T-helper 17 cell (primary cell): ENCODE data around the gene CYB561D2. TPM values are rescaled to one million over a fixed set of nuclear protein-coding genes. Genes with fewer than 3 reads are reported as not detected.

Experiments
- ATAC-seq: fragments of 150-1000 bp; cut with Tn5 transposase; 2 replicates; pipeline ENCODE4 v1.10.0; 2021; ENCODE audit warnings: mild to moderate bottlenecking, moderate library complexity
- DNase-seq, 3 donors: peaks; one replicate each; pipeline versions ENCODE4 v3.0.0 to v3.0.0-alpha.2; 2020 to 2021
- H3K9me3 ChIP-seq: one replicate; pipeline ENCODE4 v1.7.0; 2013; ENCODE audit warnings: low read length, mild to moderate bottlenecking; ENCODE audit not compliant: control insufficient read depth, poor library complexity, severe bottlenecking
- H3K27ac Mint-ChIP-seq: one replicate; pipeline ENCODE4 v1.8.0; 2022; ENCODE audit warnings: mild to moderate bottlenecking, moderate library complexity, mixed read lengths
- H3K27me3 Mint-ChIP-seq: one replicate; pipeline ENCODE4 v1.8.0; 2022; ENCODE audit warnings: mixed read lengths
- H3K36me3 Mint-ChIP-seq: one replicate; pipeline ENCODE4 v1.8.0; 2022; ENCODE audit warnings: low read depth, mixed read lengths
- H3K4me1 Mint-ChIP-seq: one replicate; pipeline ENCODE4 v1.8.0; 2022; ENCODE audit warnings: mild to moderate bottlenecking, mixed read lengths
- H3K4me3 Mint-ChIP-seq: one replicate; pipeline ENCODE4 v1.8.0; 2022; ENCODE audit warnings: mild to moderate bottlenecking, moderate library complexity, mixed read lengths
- total RNA-seq, 4 donors: library from RNA in 2 of 4; stranded (reverse) in 2 of 4; gene quantifications; one replicate each; pipeline ENCODE4 v1.2.3 and lab custom pipeline; 2022 to 2026

CYB561D2 gene
- total RNA-seq, 2 donors from 2014 or later = 20.8 to 27.2 TPM

GRCh38 chr3:50319894-50320625 lies 30.6 kb upstream of the CYB561D2 start:
- H3K4me3 Mint-ChIP-seq = peak overlapping the region; percentile 89
- DNase-seq (no peak), ATAC-seq (no peak)
- H3K27ac Mint-ChIP-seq = peak overlapping the region; percentile 75
- no peaks in the 10 kb centered on the region for H3K36me3 Mint-ChIP-seq
- no peaks in the 10 kb centered on the region for H3K27me3 Mint-ChIP-seq
- no peaks in the 10 kb centered on the region for H3K9me3 ChIP-seq
- H3K4me1 Mint-ChIP-seq = peaks cover 38% of the 10 kb centered on the region

DNA sequence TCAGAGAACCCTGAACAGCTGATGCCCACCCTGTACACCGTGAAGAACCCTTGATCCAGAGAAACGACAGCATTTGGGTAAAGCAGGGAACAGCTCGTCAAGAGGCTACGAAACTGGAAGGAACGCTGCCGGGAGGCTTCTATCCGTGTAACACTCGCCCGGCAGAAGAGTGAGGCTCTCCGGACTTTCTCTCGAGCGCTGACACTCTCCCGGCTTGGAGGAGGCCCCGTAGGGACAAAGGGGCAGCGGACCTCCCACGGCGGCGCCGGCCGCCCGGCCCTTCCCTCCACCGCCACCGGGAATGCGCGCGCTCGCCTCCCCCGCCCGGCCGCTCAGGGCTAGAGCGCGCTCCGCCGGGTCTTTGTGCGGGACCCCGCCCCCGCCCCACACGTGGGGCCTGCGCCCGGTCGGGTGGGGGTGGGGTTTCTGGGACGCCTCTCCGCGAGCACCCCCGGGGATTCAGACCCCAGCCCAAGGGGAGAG lies 29.8 kb upstream of the CYB561D2 start:
- Mint-ChIP-seq H3K27me3 (no peaks in the 10 kb centered on the region), H3K36me3 (no peaks in the 10 kb centered on the region), H3K4me1 (peaks cover 38% of the 10 kb centered on the region), H3K27ac (peak overlapping the region; percentile 75), H3K4me3 (peak overlapping the region; percentile 89)
- peak; percentile 45 for ATAC-seq
- no peaks in the 10 kb centered on the region for H3K9me3 ChIP-seq
- DNase-seq = peak in 2 of 3 donors; percentile 51 to 61

- peak overlapping the region; percentile 59 for H3K27ac Mint-ChIP-seq
- no peaks in the 10 kb centered on the region for H3K9me3 ChIP-seq
- H3K4me3 Mint-ChIP-seq = peak overlapping the region; percentile 89
- peak; percentile 75 for ATAC-seq
- H3K27me3 Mint-ChIP-seq = no peaks in the 10 kb centered on the region
- peak; percentile 68 to 69 (median 68) for DNase-seq
- H3K36me3 Mint-ChIP-seq = no peaks in the 10 kb centered on the region
- H3K4me1 Mint-ChIP-seq = peaks cover 33% of the 10 kb centered on the region
Observed at GRCh38 chr3:50321336-50322114, 29.1 kb upstream of the CYB561D2 start.

GRCh38 chr3:50322115-50322385 lies 28.6 kb upstream of the CYB561D2 start:
- no peaks in the 10 kb centered on the region for H3K27me3 Mint-ChIP-seq
- no peaks in the 10 kb centered on the region for H3K36me3 Mint-ChIP-seq
- DNase-seq = no peak
- no peaks in the 10 kb centered on the region for H3K9me3 ChIP-seq
- peaks cover 33% of the 10 kb centered on the region for H3K4me1 Mint-ChIP-seq
- H3K27ac Mint-ChIP-seq = no peak overlapping the region
- peak overlapping the region; percentile 56 for H3K4me3 Mint-ChIP-seq
- ATAC-seq = no peak

- H3K27ac Mint-ChIP-seq = peak within 1 kb of the TSS; percentile 59
- no peak for ATAC-seq
- no peaks in the 10 kb centered on the region for H3K27me3 Mint-ChIP-seq
- H3K4me3 Mint-ChIP-seq = peak within 1 kb of the TSS; percentile 89
- no peaks in the 10 kb centered on the region for H3K9me3 ChIP-seq
- peaks cover 33% of the 10 kb centered on the region for H3K4me1 Mint-ChIP-seq
- DNase-seq = no peak
- H3K36me3 Mint-ChIP-seq = no peaks in the 10 kb centered on the region
Observed at GRCh38 chr3:50322386-50323091, 28.1 kb upstream of the CYB561D2 start, which contains the start of gene HYAL2. Gene HYAL2 (minus strand): TSS chr3:50322745. CDS start chr3:50320489, 2,256 bp downstream.

DNA sequence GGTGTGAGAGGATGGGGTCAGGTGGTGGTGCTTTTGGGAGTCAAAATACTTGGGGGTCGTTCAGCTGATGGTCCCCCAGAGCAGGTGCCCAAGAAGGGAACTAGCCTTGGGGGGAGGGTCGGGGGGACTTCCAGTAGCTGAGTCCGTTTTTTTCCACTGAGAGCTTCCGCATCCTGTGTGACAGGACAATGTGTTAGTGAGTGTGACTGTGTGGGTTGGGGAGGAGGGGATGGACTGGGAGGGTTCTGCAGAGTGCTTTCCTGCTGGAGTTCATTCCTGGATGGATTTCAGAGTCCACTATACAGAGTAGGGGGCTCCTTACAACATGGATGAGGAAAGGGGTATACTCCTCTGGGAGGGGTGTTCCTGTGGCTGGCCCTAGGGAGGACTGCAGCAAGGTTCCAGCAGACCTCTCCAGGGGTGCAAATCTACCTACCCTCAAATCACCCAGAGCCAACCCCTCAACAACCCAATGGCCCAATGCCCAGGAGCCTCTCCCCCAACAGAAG lies 27.5 kb upstream of the CYB561D2 start:
- Mint-ChIP-seq H3K27me3 (no peaks in the 10 kb centered on the region), H3K4me1 (peaks cover 30% of the 10 kb centered on the region), H3K36me3 (no peaks in the 10 kb centered on the region), H3K27ac (no peak overlapping the region), H3K4me3 (no peak overlapping the region)
- no peaks in the 10 kb centered on the region for H3K9me3 ChIP-seq
- ATAC-seq (no peak), DNase-seq (no peak)

DNA sequence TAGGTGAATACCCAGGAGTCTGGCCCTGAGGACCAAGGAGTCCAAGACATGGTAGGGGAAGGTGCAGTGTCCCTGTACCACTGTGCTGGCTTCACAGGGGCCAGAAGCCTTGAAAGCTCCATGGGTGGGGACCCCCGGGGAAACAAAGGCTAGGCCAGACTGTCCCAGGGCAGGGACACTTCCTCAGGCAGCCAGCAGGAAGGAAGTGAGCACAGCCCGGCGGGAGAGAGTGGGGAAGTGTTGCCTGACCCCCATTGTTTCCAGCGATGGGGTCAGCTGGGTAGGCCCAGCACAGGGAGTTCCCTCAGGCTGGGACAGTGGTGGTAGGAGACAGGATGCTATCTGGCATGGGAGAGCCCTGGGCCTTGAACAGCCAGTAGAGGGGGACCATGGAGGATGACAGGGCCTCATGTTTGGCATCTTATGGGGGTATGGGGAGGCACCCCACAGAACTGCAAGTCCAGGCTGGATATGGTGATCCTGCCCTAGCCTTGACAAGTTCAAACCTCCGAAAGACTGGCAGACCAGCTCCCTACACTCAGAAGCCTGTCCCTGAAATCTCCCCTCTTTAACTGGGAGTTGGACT lies 27.0 kb upstream of the CYB561D2 start:
- no peaks in the 10 kb centered on the region for H3K27me3 Mint-ChIP-seq

DNA sequence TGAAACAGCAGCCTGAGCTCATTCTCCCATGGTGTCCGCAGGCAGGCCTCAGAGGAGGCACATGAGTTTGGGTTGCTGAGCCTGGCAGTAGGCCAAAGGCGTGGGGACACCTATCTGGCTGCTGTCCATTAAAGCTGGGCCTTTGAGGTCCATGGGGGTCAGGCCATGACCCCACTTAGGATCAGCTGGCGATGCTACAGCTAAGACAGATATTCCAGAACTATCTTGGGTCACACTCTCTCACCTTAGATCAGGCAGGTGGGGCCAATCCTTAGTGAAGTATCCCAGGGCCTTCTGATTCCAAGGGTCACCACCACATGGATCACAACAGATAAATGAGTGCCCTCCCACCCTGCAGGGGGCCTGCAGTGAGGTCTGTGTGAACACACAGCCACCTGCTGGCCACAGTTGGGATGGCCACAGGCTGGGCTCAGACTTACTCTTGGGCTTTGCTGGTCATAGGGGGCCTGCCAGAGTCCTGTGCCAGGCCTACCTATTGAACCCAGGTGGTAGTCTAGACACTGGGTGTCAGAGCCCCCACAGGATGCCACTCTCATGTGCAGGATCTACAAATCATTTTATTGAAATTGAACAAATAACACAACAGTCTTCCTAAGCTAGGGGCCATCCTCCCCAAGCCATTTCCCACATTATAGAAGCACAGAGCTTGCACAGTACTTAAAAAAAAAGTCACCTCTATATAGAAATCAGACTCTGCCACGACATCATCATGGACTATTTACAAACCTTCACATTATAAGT lies 26.1 kb upstream of the CYB561D2 start:
- peaks cover 29% of the 10 kb centered on the region for H3K4me1 Mint-ChIP-seq
- H3K36me3 Mint-ChIP-seq = no peaks in the 10 kb centered on the region
- DNase-seq = peak in 2 of 3 donors; percentile 40 to 58
- no peaks in the 10 kb centered on the region for H3K27me3 Mint-ChIP-seq
- no peak overlapping the region for H3K4me3 Mint-ChIP-seq
- H3K27ac Mint-ChIP-seq = peak overlapping the region; percentile 32
- ATAC-seq = no peak
- H3K9me3 ChIP-seq = no peaks in the 10 kb centered on the region

More for the DNA sequence above, 27.0 kb upstream of the CYB561D2 start:
- Mint-ChIP-seq H3K4me3 (no peak overlapping the region), H3K27ac (no peak overlapping the region), H3K4me1 (peaks cover 32% of the 10 kb centered on the region), H3K36me3 (no peaks in the 10 kb centered on the region)
- no peaks in the 10 kb centered on the region for H3K9me3 ChIP-seq
- DNase-seq = no peak
- ATAC-seq = no peak

- H3K27ac Mint-ChIP-seq = no peak overlapping the region
- H3K4me3 Mint-ChIP-seq = no peak overlapping the region
Observed at GRCh38 chr3:50325113-50325480, 25.6 kb upstream of the CYB561D2 start.

GRCh38 chr3:50325497-50326181 lies 25.0 kb upstream of the CYB561D2 start:
- ATAC-seq (no peak), DNase-seq (no peak)
- Mint-ChIP-seq H3K36me3 (no peaks in the 10 kb centered on the region), H3K4me3 (no peak overlapping the region), H3K27me3 (no peaks in the 10 kb centered on the region), H3K27ac (peak overlapping the region; percentile 3), H3K4me1 (peaks cover 20% of the 10 kb centered on the region)
- H3K9me3 ChIP-seq = no peaks in the 10 kb centered on the region

More at GRCh38 chr3:50325113-50325480, 25.6 kb upstream of the CYB561D2 start:
- DNase-seq (no peak), ATAC-seq (no peak)
- no peaks in the 10 kb centered on the region for H3K27me3 Mint-ChIP-seq
- no peaks in the 10 kb centered on the region for H3K9me3 ChIP-seq
- H3K4me1 Mint-ChIP-seq = peaks cover 25% of the 10 kb centered on the region
- H3K36me3 Mint-ChIP-seq = no peaks in the 10 kb centered on the region

GRCh38 chr3:50326182-50326541 lies 24.5 kb upstream of the CYB561D2 start:
- Mint-ChIP-seq H3K36me3 (no peaks in the 10 kb centered on the region), H3K27ac (peak overlapping the region; percentile 3), H3K4me3 (no peak overlapping the region), H3K27me3 (no peaks in the 10 kb centered on the region), H3K4me1 (peaks cover 18% of the 10 kb centered on the region)
- ATAC-seq (no peak), DNase-seq (no peak)
- no peaks in the 10 kb centered on the region for H3K9me3 ChIP-seq

- no peaks in the 10 kb centered on the region for H3K9me3 ChIP-seq
- Mint-ChIP-seq H3K4me3 (peak overlapping the region; percentile 93), H3K27me3 (no peaks in the 10 kb centered on the region), H3K27ac (peak overlapping the region; percentile 89), H3K36me3 (no peaks in the 10 kb centered on the region), H3K4me1 (peaks cover 18% of the 10 kb centered on the region)
- ATAC-seq (no peak), DNase-seq (no peak)
Observed at GRCh38 chr3:50327129-50327528, 23.5 kb upstream of the CYB561D2 start.
